ENCODE measurements around the gene PUM1.

Gene PUM1

GRCh38 chr1:30895944-30896660, 169.4 kb downstream of the PUM1 start:
- ChIA-PET CTCF (interaction anchor here (1.3 to 2.5 kb wide), 2 partner anchors 18 to 94 kb away, joined by 3 to 6 read pairs; no protein-coding TSS in a partner anchor), POLR2A (interaction anchor here (1.5 kb wide), 1 partner anchor 9 kb away, joined by 3 read pairs; no protein-coding TSS in a partner anchor)
- TF ChIP-seq HDGF (IDR thresholded peaks at IDR 0.05; ENCODE audit: borderline replicate concordance) (no peak), SP1 (IDR thresholded peaks at IDR 0.05) (no peak), BHLHE40 (IDR thresholded peaks at IDR 0.05; ENCODE audit: borderline replicate concordance) (no peak)

GRCh38 chr1:30895382-30895943, 170.1 kb downstream of the PUM1 start:
- ChIA-PET CTCF (interaction anchor here (1.3 kb wide), 1 partner anchor 19 kb away, joined by 3 read pairs; no protein-coding TSS in a partner anchor), POLR2A (interaction anchor here (1.5 kb wide), 1 partner anchor 9 kb away, joined by 3 read pairs; no protein-coding TSS in a partner anchor)
- no peak for DNase-seq (ENCODE audit: extremely low spot score)
- TF ChIP-seq ARNT (IDR thresholded peaks at IDR 0.05) (no peak), ZNF384 (IDR thresholded peaks at IDR 0.05) (no peak), TARDBP (IDR thresholded peaks at IDR 0.05) (no peak), BHLHE40 (IDR thresholded peaks at IDR 0.05; ENCODE audit: borderline replicate concordance) (no peak), HDGF (IDR thresholded peaks at IDR 0.05; ENCODE audit: borderline replicate concordance) (no peak), CTBP1 (IDR thresholded peaks at IDR 0.05; ENCODE audit: borderline replicate concordance) (no peak), LEF1 (IDR thresholded peaks at IDR 0.05; ENCODE audit: borderline replicate concordance) (no peak), SP1 (IDR thresholded peaks at IDR 0.05) (no peak), ELF4 (IDR thresholded peaks at IDR 0.05) (no peak), FOXA1 (IDR thresholded peaks at IDR 0.05) (no peak), L3MBTL2 (conservative IDR thresholded peaks at IDR 0.05) (no peak)

More at GRCh38 chr1:30895944-30896660, 169.4 kb downstream of the PUM1 start:
- DNase-seq (ENCODE audit: extremely low spot score), result no peak

GRCh38 chr1:30894508-30894973, 171.0 kb downstream of the PUM1 start:
- no peak for DNase-seq (ENCODE audit: extremely low spot score)
- ChIA-PET CTCF (no interaction called here), POLR2A (no interaction called here)
- TF ChIP-seq SUZ12 (IDR thresholded peaks at IDR 0.05), result no peak

- ChIA-PET POLR2A (interaction anchor here (1.5 kb wide), 1 partner anchor 11 kb away, joined by 3 read pairs; no protein-coding TSS in a partner anchor), CTCF (no interaction called here)
- no peak for DNase-seq (ENCODE audit: extremely low spot score)
- TF ChIP-seq L3MBTL2 (conservative IDR thresholded peaks at IDR 0.05) (no peak), FOXA1 (IDR thresholded peaks at IDR 0.05) (no peak), ARNT (IDR thresholded peaks at IDR 0.05) (no peak), ELF4 (IDR thresholded peaks at IDR 0.05) (no peak), FOXK2 (IDR thresholded peaks at IDR 0.05) (no peak), BHLHE40 (IDR thresholded peaks at IDR 0.05; ENCODE audit: borderline replicate concordance) (no peak), PKNOX1 (IDR thresholded peaks at IDR 0.05) (no peak)
These were observed 171.6 kb downstream of the PUM1 start for GRCh38 chr1:30893776-30894507.

- ChIA-PET CTCF (interaction anchor here (1.0 kb wide), 1 partner anchor 91 kb away, joined by 3 read pairs; no protein-coding TSS in a partner anchor), POLR2A (interaction anchor here (1.5 kb wide), 1 partner anchor 12 kb away, joined by 3 read pairs; no protein-coding TSS in a partner anchor)
- no peak for DNase-seq (ENCODE audit: extremely low spot score)
- TF ChIP-seq SP1 (IDR thresholded peaks at IDR 0.05) (no peak), FOXA1 (IDR thresholded peaks at IDR 0.05) (no peak), CTBP1 (IDR thresholded peaks at IDR 0.05; ENCODE audit: borderline replicate concordance) (no peak), ZNF384 (IDR thresholded peaks at IDR 0.05) (no peak), LEF1 (IDR thresholded peaks at IDR 0.05; ENCODE audit: borderline replicate concordance) (no peak), FOXK2 (IDR thresholded peaks at IDR 0.05) (no peak), NFRKB (IDR thresholded peaks at IDR 0.05) (no peak), ELF4 (IDR thresholded peaks at IDR 0.05) (no peak), FOXM1 (IDR thresholded peaks at IDR 0.05; ENCODE audit: borderline replicate concordance) (no peak), HDGF (IDR thresholded peaks at IDR 0.05; ENCODE audit: borderline replicate concordance) (no peak), ARNT (IDR thresholded peaks at IDR 0.05) (no peak), BHLHE40 (IDR thresholded peaks at IDR 0.05; ENCODE audit: borderline replicate concordance) (no peak), SUZ12 (IDR thresholded peaks at IDR 0.05) (no peak), TARDBP (IDR thresholded peaks at IDR 0.05) (no peak), PKNOX1 (IDR thresholded peaks at IDR 0.05) (no peak), L3MBTL2 (conservative IDR thresholded peaks at IDR 0.05) (no peak)
These were observed 172.8 kb downstream of the PUM1 start for GRCh38 chr1:30892671-30893073.

- no peak for DNase-seq (ENCODE audit: extremely low spot score)
- TF ChIP-seq NFRKB (IDR thresholded peaks at IDR 0.05) (no peak), SP1 (IDR thresholded peaks at IDR 0.05) (no peak), FOXA1 (IDR thresholded peaks at IDR 0.05) (no peak), HDGF (IDR thresholded peaks at IDR 0.05; ENCODE audit: borderline replicate concordance) (no peak), FOXM1 (IDR thresholded peaks at IDR 0.05; ENCODE audit: borderline replicate concordance) (no peak), ELF4 (IDR thresholded peaks at IDR 0.05) (no peak), CTBP1 (IDR thresholded peaks at IDR 0.05; ENCODE audit: borderline replicate concordance) (no peak), FOXK2 (IDR thresholded peaks at IDR 0.05) (no peak), BHLHE40 (IDR thresholded peaks at IDR 0.05; ENCODE audit: borderline replicate concordance) (no peak), PKNOX1 (IDR thresholded peaks at IDR 0.05) (no peak), LEF1 (IDR thresholded peaks at IDR 0.05; ENCODE audit: borderline replicate concordance) (no peak), TARDBP (IDR thresholded peaks at IDR 0.05) (no peak), L3MBTL2 (conservative IDR thresholded peaks at IDR 0.05) (no peak), ARNT (IDR thresholded peaks at IDR 0.05) (no peak)
- ChIA-PET CTCF (no interaction called here), POLR2A (no interaction called here)
These were observed 174.3 kb downstream of the PUM1 start for GRCh38 chr1:30891227-30891552.

All from HEK293T (cell line).